HCT116 (cell line): ENCODE results near the gene OR11A1. TPM values are rescaled to one million over a fixed set of nuclear protein-coding genes. Genes with fewer than 3 reads are reported as not detected.

Source experiments
- ATAC-seq: fragments of 200-7000 bp; cut with Tn5 transposase; 2 replicates; pipeline ENCODE4 v1.9.1; 2020; ENCODE audit warnings: mild to moderate bottlenecking, moderate library complexity
- BruUV-seq: library from RNA; stranded (reverse); fragments of 400-500 nt; replicated peaks from 2 replicates; lab custom pipeline; 2021; lab: Mats Ljungman, UMichigan
- CTCF ChIA-PET: fragments of 300-600 bp; sonication (Branson Sonifier 250); formaldehyde crosslinking; loops from one replicate; lab custom pipeline; 2021; ENCODE audit warnings: antibody characterized with exemption; lab: Charles Lee
- POLR2A ChIA-PET: fragments of 300-600, 350-600 bp; sonication (Branson Sonifier 250); formaldehyde crosslinking; loops from one replicate; lab custom pipeline; 2021; ENCODE audit warnings: antibody characterized with exemption; lab: Charles Lee
- RAD21 ChIA-PET, 2 experiments: fragments of 300-600 bp; sonication (Branson Sonifier 250); formaldehyde crosslinking; loops; one replicate each; lab custom pipeline; 2023; ENCODE audit warnings: low total read pairs in 2 of 2; ENCODE audit not compliant: uncharacterized antibody in 2 of 2, unreplicated experiment in 2 of 2, low non-redundant PET in 1 of 2; lab: Charles Lee
- DNase-seq: peaks from one replicate; pipeline ENCODE4 v3.0.0-alpha.2; 2010; ENCODE audit warnings: low read depth, low spot score
- H2AFZ ChIP-seq: fragments of 200-600 bp; shearing (Covaris generic), sonication (generic); 2 replicates; pipeline ENCODE4 v1.6.1; 2017; ENCODE audit warnings: low read depth, mixed run types, mixed read lengths, antibody characterized with exemption, low read length; ENCODE audit not compliant: poor library complexity, severe bottlenecking
- H3K27ac ChIP-seq: 2 replicates; pipeline ENCODE4 v1.5.1; 2012; ENCODE audit warnings: low read depth, low read length
- H3K27me3 ChIP-seq: fragments of 200-600 bp; sonication (generic); 2 replicates; pipeline ENCODE4 v1.6.1; 2016; ENCODE audit warnings: mixed run types, low read length, mixed read lengths; ENCODE audit not compliant: insufficient read depth
- H3K36me3 ChIP-seq, 2 experiments: fragments of 200-500 bp in 1 of 2; fragments of 200-600 bp in 1 of 2; sonication (Bioruptor generic) in 1 of 2; sonication (generic) in 1 of 2; 2 replicates each; pipeline versions ENCODE4 v1.5.1 to v1.6.1; 2014 to 2016; ENCODE audit warnings: low read length in 2 of 2, inconsistent platforms in 1 of 2, mixed read lengths in 1 of 2, mixed run types in 1 of 2; ENCODE audit not compliant: insufficient read depth in 2 of 2, control insufficient read depth in 1 of 2
- H3K4me1 ChIP-seq, 2 experiments: fragments of 200-600 bp in 1 of 2; sonication (generic) in 1 of 2; 2 replicates each; pipeline versions ENCODE4 v1.5.1 to v1.6.1; 2012 to 2017; ENCODE audit warnings: low read length in 2 of 2, inconsistent platforms in 1 of 2, mild to moderate bottlenecking in 1 of 2, mixed read lengths in 1 of 2, mixed run types in 1 of 2, moderate library complexity in 1 of 2; ENCODE audit not compliant: insufficient read depth in 2 of 2, control insufficient read depth in 1 of 2
- H3K4me2 ChIP-seq: fragments of 200-600 bp; sonication (generic); 2 replicates; pipeline ENCODE4 v1.6.1; 2017; ENCODE audit warnings: mixed run types, low read length, mixed read lengths
- H3K4me3 ChIP-seq, 2 experiments: fragments of 200-600 bp in 1 of 2; sonication (generic) in 1 of 2; replicated peaks in 1 of 2; 2 replicates each; pipeline ENCODE4 v1.5.1; 2011 to 2016; ENCODE audit warnings: low read length in 2 of 2, control low read depth in 1 of 2, low read depth in 1 of 2, mild to moderate bottlenecking in 1 of 2, mixed read lengths in 1 of 2, mixed run types in 1 of 2
- H3K79me2 ChIP-seq: fragments of 200-600 bp; sonication (generic); 2 replicates; pipeline ENCODE4 v1.6.1; 2017; ENCODE audit warnings: mild to moderate bottlenecking, mixed run types, low read length, moderate library complexity, mixed read lengths; ENCODE audit not compliant: insufficient read depth
- H3K9ac ChIP-seq: fragments of 200-600 bp; sonication (generic); 2 replicates; pipeline ENCODE4 v1.6.1; 2016; ENCODE audit warnings: low read length, mixed read lengths
- H3K9me2 ChIP-seq: fragments of 200-600 bp; sonication (generic), shearing (Covaris generic); 2 replicates; pipeline ENCODE4 v1.6.1; 2017; ENCODE audit warnings: mixed run types, mild to moderate bottlenecking, moderate library complexity; ENCODE audit not compliant: insufficient read depth
- H3K9me3 ChIP-seq, 2 experiments: fragments of 200-500 bp in 1 of 2; fragments of 200-600 bp in 1 of 2; sonication (Bioruptor generic) in 1 of 2; sonication (generic) in 1 of 2; 2 replicates each; pipeline ENCODE4 v1.6.1; 2014 to 2017; ENCODE audit warnings: low read length in 2 of 2, mixed read lengths in 2 of 2, inconsistent platforms in 1 of 2, low read depth in 1 of 2, mild to moderate bottlenecking in 1 of 2, mixed run types in 1 of 2, moderate library complexity in 1 of 2; ENCODE audit not compliant: control insufficient read depth in 1 of 2, insufficient read depth in 1 of 2
- H4K20me1 ChIP-seq: fragments of 200-600 bp; sonication (generic), shearing (Covaris generic); 2 replicates; pipeline ENCODE4 v1.6.1; 2017; ENCODE audit warnings: mixed run types, mild to moderate bottlenecking, moderate library complexity; ENCODE audit not compliant: insufficient read depth
- ATF3 ChIP-seq: IDR thresholded peaks from 2 replicates; pipeline ENCODE4 v1.6.1; 2012
- CEBPB ChIP-seq: IDR thresholded peaks from 2 replicates; pipeline ENCODE4 v1.6.1; 2012; ENCODE audit warnings: low read depth
- ELF1 ChIP-seq: IDR thresholded peaks from 2 replicates; pipeline ENCODE4 v1.6.1; 2012; ENCODE audit warnings: low read depth, borderline replicate concordance
- EZH2 ChIP-seq: fragments of 200-600 bp; sonication (generic); IDR thresholded peaks from 2 replicates; pipeline ENCODE4 v1.6.1; 2017; ENCODE audit warnings: antibody characterized with exemption, mixed run types
- EZH2phosphoT487 ChIP-seq: fragments of 200-600 bp; IDR thresholded peaks from 2 replicates; pipeline ENCODE4 v1.6.1; 2018; ENCODE audit warnings: antibody characterized with exemption, borderline replicate concordance
- FOSL1 ChIP-seq: IDR thresholded peaks from 2 replicates; pipeline ENCODE4 v1.6.1; 2012; ENCODE audit warnings: low read depth
- MAX ChIP-seq: IDR thresholded peaks from 2 replicates; pipeline ENCODE4 v1.6.1; 2012
- RAD21 ChIP-seq: IDR thresholded peaks from 2 replicates; pipeline ENCODE4 v1.6.1; 2012; ENCODE audit warnings: low read depth, mild to moderate bottlenecking
- REST ChIP-seq: IDR thresholded peaks from 2 replicates; pipeline ENCODE4 v1.6.1; 2012; ENCODE audit warnings: low read depth
- SP1 ChIP-seq: IDR thresholded peaks from 2 replicates; pipeline ENCODE4 v1.6.1; 2012; ENCODE audit warnings: low read depth
- TCF7L2 ChIP-seq: IDR thresholded peaks from 2 replicates; pipeline ENCODE4 v1.7.0; 2011; ENCODE audit warnings: borderline replicate concordance, inconsistent platforms; ENCODE audit not compliant: insufficient read depth, insufficient read length; ENCODE audit errors: extremely low read depth
- ZBTB33 ChIP-seq: IDR thresholded peaks from 2 replicates; pipeline ENCODE4 v1.6.1; 2011; ENCODE audit warnings: mild to moderate bottlenecking, low read length, moderate library complexity; ENCODE audit not compliant: insufficient replicate concordance; ENCODE audit errors: extremely low read depth
- intact Hi-C: fragments of 100-400 bp; cut with micrococcal nuclease; formaldehyde crosslinking; loops from 2 replicates; pipeline ENCODE4 v1.10.0; 2022
- total RNA-seq: library from RNA; stranded (reverse); gene quantifications from one replicate; pipeline ENCODE4 v1.2.1, GENCODE V29; 2021; ENCODE audit not compliant: unreplicated experiment

Gene OR11A1
- total RNA-seq, 1 experiment from 2014 or later, result not detected

- H3K27me3 ChIP-seq, result no peaks in the 10 kb centered on the region
- H3K9me2 ChIP-seq, result no peaks in the 10 kb centered on the region
- no peak for TF ChIP-seq EZH2phosphoT487
- no peak for TF ChIP-seq EZH2
- TF ChIP-seq ZBTB33, result no peak
- TF ChIP-seq FOSL1, result no peak
- no peak for TF ChIP-seq REST
- no peak for TF ChIP-seq SP1
- TF ChIP-seq TCF7L2, result no peak
- no peak for TF ChIP-seq ELF1
- no peak for TF ChIP-seq ATF3
- TF ChIP-seq RAD21, result no peak
- TF ChIP-seq CEBPB, result no peak
- TF ChIP-seq MAX, result no peak
- H3K4me1 ChIP-seq, result no peaks in the 10 kb centered on the region
- ChIA-PET CTCF (no interaction called here), RAD21 (no interaction called here), POLR2A (no interaction called here)
- H3K9me3 ChIP-seq, result no peaks in the 10 kb centered on the region
- H3K9ac ChIP-seq, result no peak overlapping the region
- no peaks in the 10 kb centered on the region for H3K36me3 ChIP-seq
- no peak overlapping the region for H3K4me2 ChIP-seq
- no peaks in the 10 kb centered on the region for H4K20me1 ChIP-seq
- H3K79me2 ChIP-seq, result no peaks in the 10 kb centered on the region
- no TSS peak for BruUV-seq
- H2AFZ ChIP-seq, result no peak overlapping the region
- ATAC-seq, result no peak
- DNase-seq, result no peak
- H3K27ac ChIP-seq, result no peak overlapping the region
- H3K4me3 ChIP-seq, result no peak overlapping the region
- intact Hi-C loops, result no loop called here
Measured at GRCh38 chr6:29486577-29486976, 29.7 kb upstream of the OR11A1 start.
